GM13977 (cell line): ENCODE measurements around the gene SORCS1.

ENCODE experiments used
- DNase-seq: peaks from one replicate; pipeline ENCODE4 v3.0.0; 2012; ENCODE audit warnings: low spot score
- in situ Hi-C: fragments of 300-500 bp; cut with MboI; formaldehyde crosslinking; loops from one replicate; pipeline ENCODE4 v1.12.0; 2022; ENCODE audit warnings: low sequenced_read_pairs, low pct_unique_long_range_greater_than_20kb, mixed read lengths, inconsistent platforms; ENCODE audit not compliant: unreplicated experiment
- TF ChIP-seq, protein P1 (sequence below): IDR thresholded peaks from 2 replicates; pipeline ENCODE4 v1.5.1; 2012; ENCODE audit warnings: mild to moderate bottlenecking, control low read depth; ENCODE audit not compliant: insufficient read depth; ENCODE audit errors: extremely low read depth, missing control alignments

SORCS1 gene

GRCh38 chr10:107059068-107059804, 105.3 kb downstream of the SORCS1 start:
- in situ Hi-C loops, result no loop called here
- no peak for DNase-seq
- TF ChIP-seq, protein P1, sequence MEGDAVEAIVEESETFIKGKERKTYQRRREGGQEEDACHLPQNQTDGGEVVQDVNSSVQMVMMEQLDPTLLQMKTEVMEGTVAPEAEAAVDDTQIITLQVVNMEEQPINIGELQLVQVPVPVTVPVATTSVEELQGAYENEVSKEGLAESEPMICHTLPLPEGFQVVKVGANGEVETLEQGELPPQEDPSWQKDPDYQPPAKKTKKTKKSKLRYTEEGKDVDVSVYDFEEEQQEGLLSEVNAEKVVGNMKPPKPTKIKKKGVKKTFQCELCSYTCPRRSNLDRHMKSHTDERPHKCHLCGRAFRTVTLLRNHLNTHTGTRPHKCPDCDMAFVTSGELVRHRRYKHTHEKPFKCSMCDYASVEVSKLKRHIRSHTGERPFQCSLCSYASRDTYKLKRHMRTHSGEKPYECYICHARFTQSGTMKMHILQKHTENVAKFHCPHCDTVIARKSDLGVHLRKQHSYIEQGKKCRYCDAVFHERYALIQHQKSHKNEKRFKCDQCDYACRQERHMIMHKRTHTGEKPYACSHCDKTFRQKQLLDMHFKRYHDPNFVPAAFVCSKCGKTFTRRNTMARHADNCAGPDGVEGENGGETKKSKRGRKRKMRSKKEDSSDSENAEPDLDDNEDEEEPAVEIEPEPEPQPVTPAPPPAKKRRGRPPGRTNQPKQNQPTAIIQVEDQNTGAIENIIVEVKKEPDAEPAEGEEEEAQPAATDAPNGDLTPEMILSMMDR, result no peak

- in situ Hi-C loops, result no loop called here
- TF ChIP-seq, protein P1, result no peak
- DNase-seq, result no peak
These were observed 106.2 kb downstream of the SORCS1 start for GRCh38 chr10:107058331-107058730.

DNA sequence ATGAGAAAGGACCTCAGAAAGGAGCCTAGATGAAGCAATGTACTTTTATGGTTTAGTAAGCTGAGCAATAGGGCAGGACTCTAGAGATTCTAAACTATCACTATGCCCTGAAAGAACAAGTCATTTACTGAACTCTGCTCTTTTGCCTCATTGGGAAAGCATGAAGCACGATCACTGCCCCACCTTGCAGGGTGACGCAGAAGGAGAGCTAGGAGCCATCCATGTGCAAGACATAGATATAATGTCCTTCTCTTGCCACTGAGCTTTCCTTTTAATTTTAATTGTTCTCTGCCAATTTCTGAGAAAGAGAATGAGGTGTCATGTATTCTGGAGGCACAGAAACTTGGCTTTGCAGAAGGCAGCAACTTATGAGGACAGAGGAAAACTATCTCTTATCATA, 108.3 kb downstream of the SORCS1 start:
- TF ChIP-seq, protein P1, result no peak
- no peak for DNase-seq
- in situ Hi-C loops, result no loop called here

- in situ Hi-C loops, result no loop called here
- TF ChIP-seq, protein P1, result no peak
- DNase-seq, result no peak
These were observed 109.9 kb downstream of the SORCS1 start for GRCh38 chr10:107054469-107055156.

GRCh38 chr10:107051769-107052168, 112.7 kb downstream of the SORCS1 start:
- DNase-seq, result no peak
- TF ChIP-seq, protein P1, result no peak
- in situ Hi-C loops, result no loop called here

- in situ Hi-C loops, result no loop called here
- TF ChIP-seq, protein P1, result no peak
- DNase-seq, result no peak
These were observed 121.0 kb downstream of the SORCS1 start for GRCh38 chr10:107043461-107043860.
